ENCODE measurements around the gene RUNDC1. TPM values are rescaled to one million over a fixed set of nuclear protein-coding genes. Genes with fewer than 3 reads are reported as not detected.

Gene RUNDC1
- total and polyA plus RNA-seq, 5 donors from 2014 or later, result 10.6 to 15.2 (median 14.1) TPM

GRCh38 chr17:43042025-43042628 lies 61.8 kb downstream of the RUNDC1 start:
- H3K4me1 ChIP-seq (ENCODE audit: control insufficient read depth, insufficient read depth, low read length, poor library complexity, severe bottlenecking), result no peaks in the 10 kb centered on the region
- no peaks in the 10 kb centered on the region for H3K9me3 ChIP-seq (ENCODE audit: control insufficient read depth in 2 of 2, low read length in 2 of 2)
- H3K4me3 ChIP-seq (ENCODE audit: low read depth, low read length), result no peak overlapping the region
- H3K36me3 Mint-ChIP-seq, result no peaks in the 10 kb centered on the region
- DNase-seq (no peak), ATAC-seq (ENCODE audit: low read depth in 2 of 2) (no peak)
- no peak overlapping the region for H3K27ac ChIP-seq (ENCODE audit: insufficient read depth, low read length, poor library complexity, severe bottlenecking)
- H3K27ac Mint-ChIP-seq, result no peak overlapping the region
- no peak overlapping the region for H3K4me3 Mint-ChIP-seq
- H3K4me1 Mint-ChIP-seq, result no peaks in the 10 kb centered on the region
- no peaks in the 10 kb centered on the region for H3K36me3 ChIP-seq (ENCODE audit: control insufficient read depth, insufficient read depth, low read length)
- H3K27me3 Mint-ChIP-seq, result no peaks in the 10 kb centered on the region
- H3K27me3 ChIP-seq (ENCODE audit: control insufficient read depth, insufficient read depth, low read length), result no peaks in the 10 kb centered on the region
- H3K9me3 Mint-ChIP-seq, result no peaks in the 10 kb centered on the region

Other genes with a start within 250 kb of the RUNDC1 start
- gene EZH1, start 235.5 kb upstream of the RUNDC1 start, total RNA-seq, result 123 TPM
- 10 to 100 TPM; 38.7 to 57.9 (median 49.5) TPM for gene EZH1, start 235.5 kb upstream of the RUNDC1 start, polyA plus RNA-seq
- gene RAMP2, start 219.3 kb upstream of the RUNDC1 start, total RNA-seq, result not detected
- not detected for gene RAMP2, start 219.3 kb upstream of the RUNDC1 start, polyA plus RNA-seq
- gene VPS25, start 207.1 kb upstream of the RUNDC1 start, total RNA-seq, result 29.4 TPM
- gene VPS25, start 207.1 kb upstream of the RUNDC1 start, polyA plus RNA-seq, result 10 to 100 TPM; 62.8 to 73.3 (median 71.4) TPM
- gene WNK4, start 200.0 kb upstream of the RUNDC1 start, total RNA-seq, result not detected
- under 1 TPM in 1 of 4 donors, not detected in 3; 0.09 TPM for gene WNK4, start 200.0 kb upstream of the RUNDC1 start, polyA plus RNA-seq
- 12.8 TPM for gene COA3, start 181.9 kb upstream of the RUNDC1 start, total RNA-seq
- gene COA3, start 181.9 kb upstream of the RUNDC1 start, polyA plus RNA-seq, result 100 to 1,000 TPM; 147 to 162 (median 156) TPM
- gene CNTD1, start 181.7 kb upstream of the RUNDC1 start, total RNA-seq, result not detected
- under 1 TPM; 0.15 to 0.42 (median 0.28) TPM for gene CNTD1, start 181.7 kb upstream of the RUNDC1 start, polyA plus RNA-seq
- gene BECN1, start 156.3 kb upstream of the RUNDC1 start, total RNA-seq, result 153 TPM
- 100 to 1,000 TPM; 138 to 180 (median 160) TPM for gene BECN1, start 156.3 kb upstream of the RUNDC1 start, polyA plus RNA-seq
- 66.7 TPM for gene PSME3, start 147.2 kb upstream of the RUNDC1 start, total RNA-seq
- gene PSME3, start 147.2 kb upstream of the RUNDC1 start, polyA plus RNA-seq, result 100 to 1,000 TPM; 114 to 129 (median 127) TPM
- 2.3 TPM for gene AOC2, start 136.0 kb upstream of the RUNDC1 start, total RNA-seq
- under 1 TPM in 1 of 4 donors, not detected in 3; 0.17 TPM for gene AOC2, start 136.0 kb upstream of the RUNDC1 start, polyA plus RNA-seq
- 0.49 TPM for gene AOC3, start 129.4 kb upstream of the RUNDC1 start, total RNA-seq
- gene AOC3, start 129.4 kb upstream of the RUNDC1 start, polyA plus RNA-seq, result not detected
- gene G6PC1, start 79.8 kb upstream of the RUNDC1 start, total RNA-seq, result not detected
- gene G6PC1, start 79.8 kb upstream of the RUNDC1 start, polyA plus RNA-seq, result not detected
- gene AARSD1, start 16.1 kb upstream of the RUNDC1 start, total RNA-seq, result 48.5 TPM
- 10 to 100 TPM; 23.2 to 39.2 (median 28.9) TPM for gene AARSD1, start 16.1 kb upstream of the RUNDC1 start, polyA plus RNA-seq
- gene PTGES3L, start 485 bp upstream of the RUNDC1 start, total RNA-seq, result 1.5 TPM
- not detected for gene PTGES3L, start 485 bp upstream of the RUNDC1 start, polyA plus RNA-seq
- gene RPL27, start 17.9 kb downstream of the RUNDC1 start, total RNA-seq, result 881 TPM
- gene RPL27, start 17.9 kb downstream of the RUNDC1 start, polyA plus RNA-seq, result 1,000 to 10,000 TPM; 1,558 to 2,241 (median 2,024) TPM
- 38.3 TPM for gene IFI35, start 26.2 kb downstream of the RUNDC1 start, total RNA-seq
- gene IFI35, start 26.2 kb downstream of the RUNDC1 start, polyA plus RNA-seq, result 10 to 100 TPM; 62.9 to 87.6 (median 71.8) TPM
- 21.9 TPM for gene VAT1, start 41.8 kb downstream of the RUNDC1 start, total RNA-seq
- gene VAT1, start 41.8 kb downstream of the RUNDC1 start, polyA plus RNA-seq, result 10 to 100 TPM; 40.6 to 51.4 (median 49.1) TPM
- gene RND2, start 44.7 kb downstream of the RUNDC1 start, total RNA-seq, result not detected
- gene RND2, start 44.7 kb downstream of the RUNDC1 start, polyA plus RNA-seq, result under 1 TPM in 3 of 4 donors, not detected in 1; 0.05 to 0.18 (median 0.08) TPM
- gene BRCA1, start 144.8 kb downstream of the RUNDC1 start, total RNA-seq, result 5.7 TPM
- gene BRCA1, start 144.8 kb downstream of the RUNDC1 start, polyA plus RNA-seq, result 1 to 10 TPM; 1.0 to 4.1 (median 1.8) TPM
- 65.0 TPM for gene NBR1, start 190.6 kb downstream of the RUNDC1 start, total RNA-seq
- 100 to 1,000 TPM in 2 of 4 donors, 10 to 100 TPM in 2; 93.6 to 104 (median 97.3) TPM for gene NBR1, start 190.6 kb downstream of the RUNDC1 start, polyA plus RNA-seq
- gene TMEM106A, start 231.3 kb downstream of the RUNDC1 start, total RNA-seq, result 12.9 TPM
- 1 to 10 TPM; 1.3 to 3.3 (median 1.9) TPM for gene TMEM106A, start 231.3 kb downstream of the RUNDC1 start, polyA plus RNA-seq
- gene CCDC200, start 248.1 kb downstream of the RUNDC1 start, total RNA-seq, result not detected
- gene CCDC200, start 248.1 kb downstream of the RUNDC1 start, polyA plus RNA-seq, result not detected

Data from CD4-positive, CD25-positive, alpha-beta regulatory T cell (primary cell).